K562 (cell line): ENCODE results near the gene POLR3C. TPM values are rescaled to one million over a fixed set of nuclear protein-coding genes. Genes with fewer than 3 reads are reported as not detected.

ENCODE experiments used
- BHLHE40 ChIP-seq: IDR thresholded peaks from 2 replicates; pipeline ENCODE4 v1.6.1; 2011; ENCODE audit warnings: low read length, improper control_type of control experiment
- CC2D1A ChIP-seq: fragments of 450-650 bp; IDR thresholded peaks from 2 replicates; pipeline ENCODE4 v1.6.1; 2017; ENCODE audit warnings: mild to moderate bottlenecking
- KAT7 ChIP-seq: sonication (generic); formaldehyde crosslinking; IDR thresholded peaks from 2 replicates; pipeline ENCODE4 v1.8.0; 2022; ENCODE audit warnings: missing genetic modification reagents, mild to moderate bottlenecking, borderline replicate concordance
- NELFE ChIP-seq: IDR thresholded peaks from 2 replicates; pipeline ENCODE4 v1.6.1; 2011; ENCODE audit warnings: mild to moderate bottlenecking; ENCODE audit not compliant: insufficient read depth, insufficient read length
- NFATC3 ChIP-seq: fragments of 450-650 bp; IDR thresholded peaks from 2 replicates; pipeline ENCODE4 v1.6.1; 2017; ENCODE audit warnings: mild to moderate bottlenecking
- NFE2L1 ChIP-seq: fragments of 450-650 bp; IDR thresholded peaks from 2 replicates; pipeline ENCODE4 v1.6.1; 2016; ENCODE audit warnings: missing genetic modification characterization, low read depth, mild to moderate bottlenecking, missing compliant biosample characterization, moderate library complexity, borderline replicate concordance
- PYGO2 ChIP-seq: fragments of 450-650 bp; IDR thresholded peaks from 2 replicates; pipeline ENCODE4 v1.6.1; 2016; ENCODE audit warnings: mild to moderate bottlenecking, missing genetic modification characterization, moderate library complexity, missing compliant biosample characterization
- SREBF2 ChIP-seq: sonication (generic); formaldehyde crosslinking; IDR thresholded peaks from 2 replicates; pipeline ENCODE4 v1.4.0; 2020; ENCODE audit warnings: mild to moderate bottlenecking, missing genetic modification reagents
- TAL1 ChIP-seq: fragments of 450-650 bp; IDR thresholded peaks from 2 replicates; pipeline ENCODE4 v1.6.1; 2016; ENCODE audit warnings: mild to moderate bottlenecking
- THRAP3 ChIP-seq: fragments of 450-650 bp; IDR thresholded peaks from 2 replicates; pipeline ENCODE4 v1.6.1; 2016; ENCODE audit warnings: mild to moderate bottlenecking, inconsistent platforms, borderline replicate concordance
- ZC3H11A ChIP-seq: IDR thresholded peaks from 2 replicates; pipeline ENCODE4 v1.6.1; 2012; ENCODE audit warnings: low read depth, low read length, improper control_type of control experiment
- ZNF79 ChIP-seq: fragments of 250-450 bp; sonication (Bioruptor Pico); IDR thresholded peaks from 2 replicates; pipeline ENCODE4 v1.4.0; 2020; ENCODE audit warnings: low read depth, mild to moderate bottlenecking, moderate library complexity
- polyA plus RNA-seq, 8 experiments: library from polyadenylated mRNA; depleted of rRNA in 4 of 8; stranded (reverse) in 5 of 8; unstranded in 3 of 8; fragments of >200 nt; fragmentation: Nextera tagmentation in 2 of 8; fragmentation: Illumina TruSeq in 1 of 8; extraction: Ambion mirVana in 2 of 8; extraction: Trizol in 1 of 8; gene quantifications; 2 replicates each; pipeline versions ENCODE4 v1.2.1 to v1.2.3, GENCODE V29; 2011 to 2014; ENCODE audit warnings: inconsistent platforms in 1 of 8, missing spikeins in 1 of 8
- total RNA-seq, 7 experiments: library from RNA; depleted of rRNA in 6 of 7; stranded (reverse); fragments of >200 nt in 6 of 7; fragmentation: Illumina TruSeq in 2 of 7; extraction: Trizol in 2 of 7; gene quantifications; 2 replicates each; pipeline versions ENCODE4 v1.2.1 to v1.2.3, GENCODE V29; 2011 to 2021; ENCODE audit warnings: low replicate concordance in 1 of 7
- TF ChIP-seq, protein P1 (sequence below): fragments of 200-800 bp; sonication (Bioruptor generic); IDR thresholded peaks from 2 replicates; pipeline ENCODE4 v1.6.1; 2017; ENCODE audit warnings: missing genetic modification characterization, missing compliant biosample characterization
- TF ChIP-seq, protein P2 (sequence below), 2 experiments: IDR thresholded peaks in 1 of 2; conservative IDR thresholded peaks in 1 of 2; 2 replicates each; pipeline ENCODE4 v1.6.1; 2016; ENCODE audit warnings: low read depth in 2 of 2, mild to moderate bottlenecking in 1 of 2, missing compliant biosample characterization in 1 of 2, missing genetic modification characterization in 1 of 2, moderate library complexity in 1 of 2
- TF ChIP-seq, protein P3 (sequence below), 2 experiments: IDR thresholded peaks; 2 replicates each; pipeline ENCODE4 v1.6.1; 2012; ENCODE audit warnings: improper control_type of control experiment in 2 of 2, low read depth in 2 of 2, low read length in 2 of 2, borderline replicate concordance in 1 of 2
- TF ChIP-seq, protein P4 (sequence below): fragments of 250-450 bp; sonication (Bioruptor Pico); IDR thresholded peaks from 2 replicates; pipeline ENCODE4 v1.5.0; 2021; ENCODE audit warnings: mild to moderate bottlenecking, borderline replicate concordance

The POLR3C gene
- total and polyA plus RNA-seq, 9 of the 15 experiments (the other 6 are each of a cell fraction or from before 2014, with no cell fraction given): 19.7 to 64.1 (median 45.2) TPM

DNA sequence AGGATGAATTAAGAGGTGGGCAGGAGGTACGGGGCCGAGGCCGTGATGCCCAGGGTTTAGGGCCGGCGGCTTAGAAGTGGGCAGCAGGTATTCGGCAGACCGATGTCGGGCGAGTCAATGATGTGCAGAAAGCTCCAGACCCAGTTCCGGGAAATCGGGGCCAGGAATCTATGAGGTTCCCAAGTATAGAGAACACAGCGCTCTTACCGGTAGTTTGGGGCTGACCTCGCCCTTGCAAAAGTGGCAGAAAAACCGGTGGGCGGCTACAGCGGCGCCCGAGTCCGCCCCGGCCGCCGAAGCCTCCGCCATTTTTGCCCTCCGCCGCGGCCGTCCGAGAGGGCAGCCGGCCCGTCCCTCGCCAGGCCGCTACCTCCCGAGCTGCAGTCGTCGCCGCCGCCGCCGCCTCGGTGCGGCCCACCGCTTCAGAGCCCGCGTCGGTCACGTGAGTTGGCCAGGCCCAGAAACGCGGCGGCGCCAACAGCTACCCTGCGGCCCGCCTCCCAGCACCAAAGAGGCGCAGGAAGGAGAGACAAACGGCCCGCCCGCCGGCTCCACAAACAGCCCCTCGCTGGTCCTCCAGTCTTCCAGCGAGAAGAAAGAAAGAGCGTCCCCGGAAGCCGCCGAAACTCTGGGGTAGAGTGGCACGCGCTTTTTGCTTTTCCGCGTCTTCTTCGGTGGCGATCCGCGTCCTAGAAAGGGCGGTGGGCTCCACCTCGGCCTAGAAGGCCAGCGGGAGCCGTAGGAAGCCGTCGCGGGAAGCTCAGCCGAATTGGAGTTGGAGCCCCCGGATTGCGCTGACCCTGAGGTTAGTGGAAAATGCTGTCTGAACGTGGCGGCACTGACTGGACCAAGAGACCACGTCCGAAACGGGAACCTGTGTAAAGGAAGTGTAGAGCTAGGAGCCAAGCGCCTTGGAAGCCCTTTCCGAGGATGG is at the start of gene POLR3C, which contains the start of gene RNF115 (continued):
- TF ChIP-seq, protein P1, sequence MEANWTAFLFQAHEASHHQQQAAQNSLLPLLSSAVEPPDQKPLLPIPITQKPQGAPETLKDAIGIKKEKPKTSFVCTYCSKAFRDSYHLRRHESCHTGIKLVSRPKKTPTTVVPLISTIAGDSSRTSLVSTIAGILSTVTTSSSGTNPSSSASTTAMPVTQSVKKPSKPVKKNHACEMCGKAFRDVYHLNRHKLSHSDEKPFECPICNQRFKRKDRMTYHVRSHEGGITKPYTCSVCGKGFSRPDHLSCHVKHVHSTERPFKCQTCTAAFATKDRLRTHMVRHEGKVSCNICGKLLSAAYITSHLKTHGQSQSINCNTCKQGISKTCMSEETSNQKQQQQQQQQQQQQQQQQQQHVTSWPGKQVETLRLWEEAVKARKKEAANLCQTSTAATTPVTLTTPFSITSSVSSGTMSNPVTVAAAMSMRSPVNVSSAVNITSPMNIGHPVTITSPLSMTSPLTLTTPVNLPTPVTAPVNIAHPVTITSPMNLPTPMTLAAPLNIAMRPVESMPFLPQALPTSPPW (CRISPR knock-in tag): no peak
- TF ChIP-seq ZC3H11A (no peak), BHLHE40 (peak; percentile 97), ZNF79 (no peak), THRAP3 (no peak), KAT7 (CRISPR knock-in tag) (peak; percentile 90), NFE2L1 (no peak), NELFE (no peak), CC2D1A (peak; percentile 25; the same call in 1 of the 2 replicates), PYGO2 (tag) (no peak), NFATC3 (no peak), TAL1 (no peak), SREBF2 (CRISPR knock-in tag) (no peak)
- TF ChIP-seq, protein P2, sequence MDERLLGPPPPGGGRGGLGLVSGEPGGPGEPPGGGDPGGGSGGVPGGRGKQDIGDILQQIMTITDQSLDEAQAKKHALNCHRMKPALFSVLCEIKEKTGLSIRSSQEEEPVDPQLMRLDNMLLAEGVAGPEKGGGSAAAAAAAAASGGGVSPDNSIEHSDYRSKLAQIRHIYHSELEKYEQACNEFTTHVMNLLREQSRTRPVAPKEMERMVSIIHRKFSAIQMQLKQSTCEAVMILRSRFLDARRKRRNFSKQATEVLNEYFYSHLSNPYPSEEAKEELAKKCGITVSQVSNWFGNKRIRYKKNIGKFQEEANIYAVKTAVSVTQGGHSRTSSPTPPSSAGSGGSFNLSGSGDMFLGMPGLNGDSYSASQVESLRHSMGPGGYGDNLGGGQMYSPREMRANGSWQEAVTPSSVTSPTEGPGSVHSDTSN (CRISPR knock-in tag; IDR thresholded peaks at IDR 0.05; ENCODE audit: low read depth): no peak
- TF ChIP-seq, protein P2 (tag; conservative IDR thresholded peaks at IDR 0.05; ENCODE audit: low read depth): no peak
- TF ChIP-seq, protein P3, sequence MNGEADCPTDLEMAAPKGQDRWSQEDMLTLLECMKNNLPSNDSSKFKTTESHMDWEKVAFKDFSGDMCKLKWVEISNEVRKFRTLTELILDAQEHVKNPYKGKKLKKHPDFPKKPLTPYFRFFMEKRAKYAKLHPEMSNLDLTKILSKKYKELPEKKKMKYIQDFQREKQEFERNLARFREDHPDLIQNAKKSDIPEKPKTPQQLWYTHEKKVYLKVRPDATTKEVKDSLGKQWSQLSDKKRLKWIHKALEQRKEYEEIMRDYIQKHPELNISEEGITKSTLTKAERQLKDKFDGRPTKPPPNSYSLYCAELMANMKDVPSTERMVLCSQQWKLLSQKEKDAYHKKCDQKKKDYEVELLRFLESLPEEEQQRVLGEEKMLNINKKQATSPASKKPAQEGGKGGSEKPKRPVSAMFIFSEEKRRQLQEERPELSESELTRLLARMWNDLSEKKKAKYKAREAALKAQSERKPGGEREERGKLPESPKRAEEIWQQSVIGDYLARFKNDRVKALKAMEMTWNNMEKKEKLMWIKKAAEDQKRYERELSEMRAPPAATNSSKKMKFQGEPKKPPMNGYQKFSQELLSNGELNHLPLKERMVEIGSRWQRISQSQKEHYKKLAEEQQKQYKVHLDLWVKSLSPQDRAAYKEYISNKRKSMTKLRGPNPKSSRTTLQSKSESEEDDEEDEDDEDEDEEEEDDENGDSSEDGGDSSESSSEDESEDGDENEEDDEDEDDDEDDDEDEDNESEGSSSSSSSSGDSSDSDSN (IDR thresholded peaks at IDR 0.05; ENCODE audit: borderline replicate concordance in 1 of 2, low read depth in 2 of 2, low read length in 2 of 2): peak; percentile 17 to 50; a peak in 1 of 4 replicates
- TF ChIP-seq, protein P4, sequence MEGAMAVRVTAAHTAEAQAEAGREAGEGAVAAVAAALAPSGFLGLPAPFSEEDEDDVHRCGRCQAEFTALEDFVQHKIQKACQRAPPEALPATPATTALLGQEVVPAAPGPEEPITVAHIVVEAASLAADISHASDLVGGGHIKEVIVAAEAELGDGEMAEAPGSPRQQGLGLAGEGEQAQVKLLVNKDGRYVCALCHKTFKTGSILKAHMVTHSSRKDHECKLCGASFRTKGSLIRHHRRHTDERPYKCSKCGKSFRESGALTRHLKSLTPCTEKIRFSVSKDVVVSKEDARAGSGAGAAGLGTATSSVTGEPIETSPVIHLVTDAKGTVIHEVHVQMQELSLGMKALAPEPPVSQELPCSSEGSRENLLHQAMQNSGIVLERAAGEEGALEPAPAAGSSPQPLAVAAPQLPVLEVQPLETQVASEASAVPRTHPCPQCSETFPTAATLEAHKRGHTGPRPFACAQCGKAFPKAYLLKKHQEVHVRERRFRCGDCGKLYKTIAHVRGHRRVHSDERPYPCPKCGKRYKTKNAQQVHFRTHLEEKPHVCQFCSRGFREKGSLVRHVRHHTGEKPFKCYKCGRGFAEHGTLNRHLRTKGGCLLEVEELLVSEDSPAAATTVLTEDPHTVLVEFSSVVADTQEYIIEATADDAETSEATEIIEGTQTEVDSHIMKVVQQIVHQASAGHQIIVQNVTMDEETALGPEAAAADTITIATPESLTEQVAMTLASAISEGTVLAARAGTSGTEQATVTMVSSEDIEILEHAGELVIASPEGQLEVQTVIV: no peak
